ENCODE results near the gene TAF13. TPM values are rescaled to one million over a fixed set of nuclear protein-coding genes. Genes with fewer than 3 reads are reported as not detected.

Gene TAF13
- total and polyA plus RNA-seq, 9 of the 15 experiments (the other 6 are each of a cell fraction or from before 2014, with no cell fraction given) = 14.9 to 77.2 (median 38.7) TPM

DNA sequence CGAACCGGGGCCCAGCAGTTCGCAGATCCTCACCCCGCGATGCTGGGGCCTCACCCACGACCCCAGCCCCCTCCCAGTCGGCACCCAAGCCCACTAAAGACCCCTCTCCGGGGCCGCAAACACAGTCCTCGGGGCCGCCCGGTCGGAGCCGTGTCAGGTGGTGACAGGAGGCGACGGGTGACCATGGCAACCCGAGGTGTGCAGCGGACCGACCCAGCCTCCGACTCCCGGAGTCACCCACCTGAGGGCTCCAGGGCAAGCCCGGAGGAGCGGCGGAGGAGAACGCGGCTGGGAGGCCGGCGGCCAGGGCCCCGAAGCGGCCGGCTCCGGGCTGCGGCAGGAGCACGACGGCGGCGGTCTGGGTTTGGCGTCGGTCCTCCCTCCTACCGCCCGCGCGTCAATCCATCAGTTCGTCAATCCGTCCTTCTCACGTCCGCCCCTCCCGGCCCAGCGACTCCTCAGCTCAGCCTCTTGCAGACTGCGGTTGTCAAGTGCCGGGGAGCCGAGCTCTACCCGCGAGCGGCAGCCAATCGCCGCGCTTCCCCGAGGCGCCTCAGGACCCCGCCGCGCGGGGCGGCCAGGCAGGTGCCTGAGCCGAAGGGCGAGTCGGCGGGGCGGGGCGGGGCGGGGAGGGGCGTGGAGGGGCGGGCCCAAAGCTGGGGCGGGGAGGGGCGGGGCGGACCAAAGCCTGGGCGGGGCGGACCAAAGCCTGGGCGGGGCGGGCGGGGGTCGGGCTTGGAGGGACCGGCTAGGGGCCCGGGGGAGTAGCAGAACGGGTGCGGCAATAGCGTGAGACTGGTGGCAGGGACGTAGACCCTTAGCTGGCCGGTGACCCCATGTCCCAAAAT is 34.0 kb downstream of the TAF13 start, which contains the start of gene WDR47 (continued):
- TF ChIP-seq, protein P1, sequence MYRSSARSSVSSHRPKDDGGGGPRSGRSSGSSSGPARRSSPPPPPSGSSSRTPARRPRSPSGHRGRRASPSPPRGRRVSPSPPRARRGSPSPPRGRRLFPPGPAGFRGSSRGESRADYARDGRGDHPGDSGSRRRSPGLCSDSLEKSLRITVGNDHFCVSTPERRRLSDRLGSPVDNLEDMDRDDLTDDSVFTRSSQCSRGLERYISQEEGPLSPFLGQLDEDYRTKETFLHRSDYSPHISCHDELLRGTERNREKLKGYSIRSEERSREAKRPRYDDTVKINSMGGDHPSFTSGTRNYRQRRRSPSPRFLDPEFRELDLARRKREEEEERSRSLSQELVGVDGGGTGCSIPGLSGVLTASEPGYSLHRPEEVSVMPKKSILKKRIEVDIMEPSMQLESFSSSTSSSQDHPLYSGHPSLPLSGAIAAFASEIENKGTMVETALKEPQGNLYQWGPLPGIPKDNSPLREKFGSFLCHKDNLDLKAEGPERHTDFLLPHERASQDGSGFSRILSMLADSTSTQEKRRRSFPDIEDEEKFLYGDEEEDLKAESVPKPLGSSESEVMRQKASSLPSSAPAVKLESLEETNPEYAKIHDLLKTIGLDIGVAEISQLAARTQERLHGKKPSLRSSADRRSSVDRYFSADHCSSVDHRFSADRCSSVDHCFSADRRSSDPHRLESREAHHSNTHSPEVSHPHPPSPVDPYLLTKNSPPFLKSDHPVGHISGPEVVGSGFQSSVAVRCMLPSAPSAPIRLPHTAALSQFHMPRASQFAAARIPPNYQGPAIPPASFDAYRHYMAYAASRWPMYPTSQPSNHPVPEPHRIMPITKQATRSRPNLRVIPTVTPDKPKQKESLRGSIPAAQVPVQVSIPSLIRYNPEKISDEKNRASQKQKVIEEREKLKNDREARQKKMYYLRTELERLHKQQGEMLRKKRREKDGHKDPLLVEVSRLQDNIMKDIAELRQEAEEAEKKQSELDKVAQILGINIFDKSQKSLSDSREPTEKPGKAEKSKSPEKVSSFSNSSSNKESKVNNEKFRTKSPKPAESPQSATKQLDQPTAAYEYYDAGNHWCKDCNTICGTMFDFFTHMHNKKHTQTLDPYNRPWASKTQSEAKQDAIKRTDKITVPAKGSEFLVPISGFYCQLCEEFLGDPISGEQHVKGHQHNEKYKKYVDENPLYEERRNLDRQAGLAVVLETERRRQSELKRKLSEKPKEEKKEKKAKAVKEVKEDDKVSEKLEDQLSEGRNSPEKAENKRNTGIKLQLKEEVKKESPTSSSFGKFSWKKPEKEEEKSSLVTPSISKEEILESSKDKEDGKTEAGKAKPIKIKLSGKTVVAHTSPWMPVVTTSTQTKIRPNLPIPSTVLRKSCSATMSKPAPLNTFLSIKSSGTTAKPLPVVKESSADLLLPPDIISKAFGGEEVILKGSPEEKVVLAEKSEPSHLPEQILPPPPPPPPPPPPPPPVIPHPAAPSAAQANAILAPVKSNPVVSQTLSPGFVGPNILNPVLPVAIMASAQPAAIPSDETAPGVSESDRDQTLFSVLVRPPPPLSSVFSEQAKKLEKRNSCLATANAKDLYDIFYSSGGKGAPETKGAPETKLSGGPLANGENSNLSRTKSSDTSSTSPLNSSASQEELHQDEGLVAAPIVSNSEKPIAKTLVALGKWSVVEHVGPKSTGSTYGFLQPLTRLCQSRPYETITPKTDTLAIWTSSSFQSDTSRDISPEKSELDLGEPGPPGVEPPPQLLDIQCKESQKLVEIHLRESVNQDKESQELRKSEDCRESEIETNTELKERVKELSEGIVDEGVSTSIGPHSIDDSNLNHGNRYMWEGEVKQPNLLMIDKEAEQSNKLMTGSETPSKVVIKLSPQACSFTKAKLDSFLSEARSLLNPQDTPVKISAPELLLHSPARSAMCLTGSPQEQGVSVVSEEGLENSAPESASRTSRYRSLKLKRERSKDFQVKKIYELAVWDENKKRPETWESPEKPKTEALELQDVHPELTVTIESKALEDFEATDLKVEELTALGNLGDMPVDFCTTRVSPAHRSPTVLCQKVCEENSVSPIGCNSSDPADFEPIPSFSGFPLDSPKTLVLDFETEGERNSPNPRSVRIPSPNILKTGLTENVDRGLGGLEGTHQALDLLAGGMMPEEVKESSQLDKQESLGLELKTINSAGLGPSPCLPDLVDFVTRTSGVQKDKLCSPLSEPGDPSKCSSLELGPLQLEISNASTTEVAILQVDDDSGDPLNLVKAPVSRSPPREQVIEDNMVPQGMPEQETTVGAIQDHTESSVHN (IDR thresholded peaks at IDR 0.05; ENCODE audit: borderline replicate concordance in 1 of 2, low read depth in 1 of 2) = no peak
- TF ChIP-seq RBM15 (IDR thresholded peaks at IDR 0.05; ENCODE audit: insufficient read depth, low read length) (no peak), DACH1 (IDR thresholded peaks at IDR 0.05; ENCODE audit: partially characterized antibody) (peak; percentile 43), PTTG1 (tag; IDR thresholded peaks at IDR 0.05; ENCODE audit: low read depth) (no peak), PHB2 (IDR thresholded peaks at IDR 0.05; ENCODE audit: low read depth) (no peak), CXXC5 (CRISPR knock-in tag; IDR thresholded peaks at IDR 0.05) (peak; percentile 94), IRF2 (CRISPR knock-in tag; IDR thresholded peaks at IDR 0.05) (no peak), ETS2 (tag; IDR thresholded peaks at IDR 0.05; ENCODE audit: borderline replicate concordance, poor library complexity, severe bottlenecking) (no peak), GABPA (tag; conservative IDR thresholded peaks at IDR 0.05; ENCODE audit: low read depth) (no peak), STAG1 (CRISPR knock-in tag; IDR thresholded peaks at IDR 0.05; ENCODE audit: borderline replicate concordance) (no peak), NFATC3 (IDR thresholded peaks at IDR 0.05) (no peak), TBL1XR1 (IDR thresholded peaks at IDR 0.05; ENCODE audit: low read length in 2 of 2) (no peak; a peak in 1 of 4 replicates)
- TF ChIP-seq, protein P2, sequence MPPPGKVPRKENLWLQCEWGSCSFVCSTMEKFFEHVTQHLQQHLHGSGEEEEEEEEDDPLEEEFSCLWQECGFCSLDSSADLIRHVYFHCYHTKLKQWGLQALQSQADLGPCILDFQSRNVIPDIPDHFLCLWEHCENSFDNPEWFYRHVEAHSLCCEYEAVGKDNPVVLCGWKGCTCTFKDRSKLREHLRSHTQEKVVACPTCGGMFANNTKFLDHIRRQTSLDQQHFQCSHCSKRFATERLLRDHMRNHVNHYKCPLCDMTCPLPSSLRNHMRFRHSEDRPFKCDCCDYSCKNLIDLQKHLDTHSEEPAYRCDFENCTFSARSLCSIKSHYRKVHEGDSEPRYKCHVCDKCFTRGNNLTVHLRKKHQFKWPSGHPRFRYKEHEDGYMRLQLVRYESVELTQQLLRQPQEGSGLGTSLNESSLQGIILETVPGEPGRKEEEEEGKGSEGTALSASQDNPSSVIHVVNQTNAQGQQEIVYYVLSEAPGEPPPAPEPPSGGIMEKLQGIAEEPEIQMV (tag; conservative IDR thresholded peaks at IDR 0.05; ENCODE audit: low read depth) = no peak
- TF ChIP-seq, protein P3, sequence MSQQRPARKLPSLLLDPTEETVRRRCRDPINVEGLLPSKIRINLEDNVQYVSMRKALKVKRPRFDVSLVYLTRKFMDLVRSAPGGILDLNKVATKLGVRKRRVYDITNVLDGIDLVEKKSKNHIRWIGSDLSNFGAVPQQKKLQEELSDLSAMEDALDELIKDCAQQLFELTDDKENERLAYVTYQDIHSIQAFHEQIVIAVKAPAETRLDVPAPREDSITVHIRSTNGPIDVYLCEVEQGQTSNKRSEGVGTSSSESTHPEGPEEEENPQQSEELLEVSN (IDR thresholded peaks at IDR 0.05; ENCODE audit: borderline replicate concordance in 1 of 2, extremely low read depth in 1 of 2, insufficient read depth in 1 of 2, insufficient read length in 1 of 2, low read depth in 1 of 2, low read length in 1 of 2, poor library complexity in 1 of 2, severe bottlenecking in 1 of 2) = peak; percentile 67 to 70
- TF ChIP-seq, protein P4, sequence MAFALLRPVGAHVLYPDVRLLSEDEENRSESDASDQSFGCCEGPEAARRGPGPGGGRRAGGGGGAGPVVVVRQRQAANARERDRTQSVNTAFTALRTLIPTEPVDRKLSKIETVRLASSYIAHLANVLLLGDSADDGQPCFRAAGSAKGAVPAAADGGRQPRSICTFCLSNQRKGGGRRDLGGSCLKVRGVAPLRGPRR (CRISPR knock-in tag; IDR thresholded peaks at IDR 0.05) = no peak
